HG02973 (cell line): ENCODE results near the gene DUSP2.
A peak's percentile ranks its signal among the peaks of the same experiment; 100 is the strongest.

Experiments
- ATAC-seq: cut with Tn5 transposase; IDR thresholded peaks from one replicate; pipeline ENCODE4 v1.9.1; 2021; ENCODE audit warnings: moderate library complexity; ENCODE audit not compliant: unreplicated experiment

DUSP2 gene

DNA sequence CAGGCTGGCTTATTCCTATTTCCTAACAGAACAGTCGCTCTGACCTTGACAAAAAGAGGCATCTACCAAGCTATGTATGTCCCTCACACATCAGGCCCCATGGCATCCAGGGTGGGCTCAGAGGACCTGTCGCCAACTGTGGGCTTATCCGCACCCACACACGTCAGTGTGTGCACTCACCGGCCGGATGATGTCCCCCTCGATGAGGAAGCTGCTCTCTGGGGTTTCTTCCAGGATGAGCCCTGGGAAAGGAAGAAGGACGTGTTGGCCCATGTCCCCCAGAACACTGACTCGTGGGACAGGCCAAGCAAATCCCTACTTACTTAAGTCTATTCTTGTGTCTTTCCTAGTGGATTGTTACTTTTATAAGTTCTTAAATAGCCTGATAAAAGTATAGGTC lies 10.1 kb downstream of the DUSP2 start:
- ATAC-seq, result no peak

DNA sequence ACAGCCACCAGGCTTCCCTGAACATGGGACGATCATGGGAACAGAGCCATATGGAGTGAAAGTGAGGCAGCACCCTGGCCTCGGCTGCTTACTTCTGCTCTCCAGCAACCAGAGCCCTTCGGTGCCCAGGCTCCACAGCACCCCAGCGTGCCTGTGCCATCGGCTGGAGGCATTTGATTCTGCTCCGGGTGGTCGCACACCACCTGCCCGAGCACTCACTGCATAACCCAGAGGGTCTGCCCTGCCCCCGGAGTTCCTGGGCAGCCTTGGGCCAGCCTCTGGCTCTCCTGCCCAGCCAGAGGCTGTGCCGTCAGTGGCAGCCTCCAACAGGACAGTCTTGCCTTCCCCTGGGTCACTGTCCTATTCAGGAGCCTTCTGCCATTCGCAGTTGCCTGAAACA lies 10.8 kb downstream of the DUSP2 start:
- ATAC-seq, result no peak

DNA sequence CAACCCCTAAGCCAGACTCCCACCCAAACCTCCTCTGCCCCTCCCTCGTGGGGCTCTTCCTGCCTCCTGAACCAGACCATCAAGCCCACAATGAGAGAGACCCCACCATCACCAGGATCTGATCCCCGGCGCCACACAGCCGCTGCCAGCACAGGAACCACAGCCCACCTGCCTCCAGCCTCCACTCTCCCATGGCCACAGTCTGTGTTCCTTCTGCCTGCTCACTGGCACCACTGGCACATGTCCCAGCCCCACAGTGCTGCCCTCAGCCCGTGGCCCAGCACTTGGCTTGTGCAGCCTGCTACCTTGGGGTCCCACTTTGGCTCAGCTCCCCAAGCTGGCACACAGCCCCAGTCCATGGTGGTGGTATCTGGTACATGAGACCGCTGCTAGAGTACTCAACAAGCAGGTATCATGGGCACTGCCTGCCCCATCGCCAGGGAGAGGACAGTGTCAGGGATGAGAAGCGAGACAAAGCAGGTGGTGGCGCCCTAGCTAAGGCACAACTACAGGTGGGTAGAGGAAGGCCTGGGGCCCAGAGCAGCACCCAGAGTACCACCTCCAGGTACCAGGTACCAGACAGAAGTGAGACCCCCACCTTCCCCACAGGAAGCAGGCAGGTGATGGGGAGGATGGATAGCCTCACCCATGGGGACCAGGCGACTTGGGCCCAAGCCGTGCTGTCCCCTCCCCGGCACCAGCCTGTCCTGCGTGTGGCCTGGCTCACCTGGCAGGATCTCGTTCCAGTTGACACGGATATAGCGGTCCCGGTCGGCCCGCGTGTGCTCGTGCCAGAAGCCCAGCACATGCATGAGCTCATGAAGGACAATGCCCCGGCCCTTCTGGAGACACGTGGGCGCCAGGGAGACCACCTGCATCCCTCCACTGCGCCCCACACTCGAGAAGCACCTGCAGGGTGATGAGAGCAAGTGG lies 13.2 kb downstream of the DUSP2 start:
- no peak for ATAC-seq

DNA sequence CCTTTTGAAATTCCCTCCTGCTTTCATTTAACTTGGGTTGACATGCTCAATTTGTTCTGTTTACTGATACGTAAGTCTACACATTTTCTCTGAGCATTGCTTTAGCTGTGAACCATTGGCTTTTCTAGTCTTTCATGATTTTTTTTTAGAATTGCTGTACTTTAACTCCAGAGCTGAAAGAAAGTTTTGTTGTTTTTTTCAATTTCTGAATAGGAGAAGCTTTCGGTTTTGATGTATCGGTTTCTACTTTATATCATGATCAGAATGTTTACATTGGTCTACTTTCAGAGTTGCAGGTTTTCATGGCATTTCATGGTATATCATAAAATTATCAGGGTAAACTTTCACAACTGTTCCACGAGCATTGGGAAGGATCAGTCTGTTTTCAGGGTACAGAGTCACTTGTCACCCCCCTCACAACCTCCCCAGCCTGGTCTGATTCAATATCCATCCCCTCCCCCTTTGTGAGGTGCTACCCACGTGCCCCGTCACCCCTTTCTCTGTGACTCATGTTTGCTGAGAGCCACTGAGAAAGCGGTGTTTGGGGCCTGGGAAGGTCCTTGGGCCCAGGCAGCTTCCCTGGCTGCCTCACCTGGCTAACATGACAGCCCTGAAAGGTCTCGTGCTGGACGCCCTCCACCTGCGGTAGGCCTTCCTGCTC lies 14.0 kb downstream of the DUSP2 start:
- no peak for ATAC-seq

DNA sequence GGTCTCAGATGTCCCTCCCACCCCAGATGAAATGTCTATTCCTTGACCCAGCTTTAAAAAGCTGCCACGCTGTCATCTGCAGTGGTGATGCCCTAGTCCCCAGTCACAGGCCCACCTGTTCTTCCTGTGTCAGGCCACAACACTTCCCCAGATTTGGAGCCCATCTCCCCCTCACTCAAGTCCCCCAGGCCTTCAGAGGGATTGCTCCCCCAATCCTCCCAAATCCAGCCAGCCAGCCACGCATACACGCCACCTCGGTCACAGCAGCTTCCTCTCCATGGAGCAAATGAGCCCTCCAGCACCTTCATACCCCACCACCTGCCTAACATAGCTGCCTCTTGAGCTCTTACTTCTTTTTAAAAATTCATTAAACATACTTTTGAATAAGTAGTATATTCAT lies 14.8 kb downstream of the DUSP2 start:
- ATAC-seq, result no peak

DNA sequence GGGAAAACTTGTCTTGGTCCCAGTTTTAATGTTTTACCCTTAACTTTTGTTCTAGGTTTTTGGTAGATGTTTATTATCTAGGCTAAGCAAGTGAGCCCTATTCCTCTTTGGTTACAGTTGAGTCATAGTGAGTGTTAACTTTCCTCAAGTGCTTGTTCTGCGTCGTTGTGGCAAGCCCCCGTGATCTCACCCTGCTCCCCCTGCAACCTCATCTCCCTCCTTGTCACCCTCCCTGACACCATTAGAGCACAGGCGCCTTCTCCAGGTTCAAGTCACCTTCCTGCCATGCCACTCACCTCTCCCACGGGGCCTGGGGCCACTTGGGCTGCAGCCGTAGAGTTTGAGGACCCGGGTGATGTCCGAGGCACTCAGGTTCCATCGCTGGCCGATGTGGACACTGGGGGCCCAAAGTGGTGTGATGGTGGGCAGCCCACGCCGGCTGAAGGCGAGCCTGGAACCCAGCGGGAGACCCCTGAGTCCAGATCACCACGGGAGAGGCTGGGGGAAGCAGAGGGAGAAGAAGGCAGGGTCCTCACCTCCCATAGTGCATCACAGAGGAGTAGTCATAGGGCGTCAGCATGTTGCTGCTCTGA lies 15.6 kb downstream of the DUSP2 start:
- no peak for ATAC-seq

DNA sequence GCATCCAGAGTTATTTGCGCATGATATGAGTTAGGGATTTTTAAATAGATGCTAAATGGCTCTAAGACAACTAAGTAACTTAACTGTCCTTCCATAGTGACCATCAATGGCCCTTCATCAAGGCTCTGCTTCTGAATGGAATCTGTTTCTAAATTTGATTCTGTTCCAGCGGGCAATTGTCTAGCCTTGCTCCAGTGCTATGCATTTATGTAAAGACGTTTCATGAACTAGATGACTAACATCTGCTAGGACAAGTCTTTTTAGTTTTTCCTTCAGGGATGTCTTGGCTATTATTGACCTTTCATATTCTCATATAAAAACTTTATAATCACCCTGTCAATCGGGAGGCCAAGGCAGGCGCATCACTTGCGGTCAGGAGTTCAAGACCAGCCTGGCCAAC lies 16.8 kb downstream of the DUSP2 start:
- no peak for ATAC-seq

DNA sequence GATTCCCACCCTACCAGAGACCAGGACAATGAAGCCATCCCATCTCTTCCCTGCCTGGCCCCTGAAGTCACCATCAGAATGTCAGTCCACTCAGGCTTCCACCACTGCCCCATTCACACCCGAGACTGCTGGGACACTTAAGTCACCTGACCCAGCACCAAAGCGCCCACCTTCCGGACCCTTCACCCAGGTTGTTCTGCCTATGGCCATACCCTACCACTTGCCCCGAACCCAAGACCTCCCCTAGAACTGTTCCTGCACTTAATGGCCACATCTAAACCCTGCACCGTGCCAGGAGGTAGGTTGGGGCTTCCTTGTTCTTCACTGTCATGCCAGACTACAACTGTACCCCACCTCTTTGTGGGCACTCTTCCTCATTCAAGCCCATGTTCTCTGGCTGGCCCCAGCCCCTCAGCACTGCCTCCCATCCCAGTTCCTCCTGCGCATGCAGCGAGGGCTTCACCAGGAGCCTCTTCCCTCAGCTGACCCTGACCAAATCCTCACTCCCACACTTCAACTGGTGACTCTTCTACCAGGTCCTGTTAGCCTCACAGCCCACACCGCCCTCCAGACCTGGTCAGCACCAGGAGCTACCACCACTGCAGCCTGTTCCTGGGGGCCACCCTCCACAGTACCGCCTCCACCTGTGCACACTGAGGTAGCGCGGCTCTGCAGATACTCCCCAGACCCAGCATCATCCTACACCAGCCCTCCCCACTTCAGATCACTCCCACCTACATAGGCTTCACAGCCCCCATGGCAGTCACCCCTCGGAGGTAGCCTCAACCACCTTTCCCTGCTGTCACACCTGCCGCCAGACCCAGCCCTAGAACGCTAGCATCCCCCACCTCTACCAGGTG lies 20.6 kb downstream of the DUSP2 start:
- ATAC-seq, result no peak

DNA sequence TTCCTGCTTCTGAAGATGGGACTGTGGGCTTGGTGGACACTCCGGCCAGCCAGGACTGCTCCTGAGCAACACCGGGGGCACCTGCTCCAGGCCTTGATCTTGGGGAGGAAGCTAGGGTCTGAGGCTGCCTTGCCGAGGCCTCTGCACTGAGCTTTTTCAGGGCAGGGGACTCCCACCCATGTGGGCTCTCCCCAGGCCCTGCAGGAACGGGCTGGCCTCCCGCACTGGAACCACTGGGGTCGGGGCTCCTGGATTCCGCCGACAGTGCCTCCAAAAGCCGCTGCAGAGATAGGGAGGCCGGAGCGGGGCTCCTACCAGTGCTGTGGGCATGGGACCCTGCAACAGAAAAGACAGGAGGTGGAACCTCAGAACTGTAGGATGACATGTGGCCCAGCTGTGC lies 21.3 kb downstream of the DUSP2 start:
- ATAC-seq, result no peak

DNA sequence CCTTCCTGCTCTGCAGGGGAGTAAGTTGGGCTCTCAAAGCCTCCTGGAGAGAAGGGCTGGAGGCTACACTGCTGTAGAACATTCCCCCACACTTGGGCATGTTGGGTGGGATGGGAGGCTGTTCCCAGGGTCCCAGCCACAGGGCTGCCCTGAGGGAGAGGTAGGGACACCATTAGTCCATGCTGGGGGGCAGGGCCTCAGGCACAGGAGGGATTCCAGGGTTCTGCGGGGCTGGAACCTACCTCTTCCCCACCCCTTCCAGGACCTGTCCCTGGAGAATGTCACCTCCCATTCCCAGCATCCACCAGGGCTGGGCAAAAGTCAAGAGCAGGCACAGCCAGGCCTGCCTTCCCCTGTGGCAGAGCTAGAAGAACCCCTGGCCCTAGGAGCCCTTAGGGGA lies 21.9 kb downstream of the DUSP2 start:
- no peak for ATAC-seq

DNA sequence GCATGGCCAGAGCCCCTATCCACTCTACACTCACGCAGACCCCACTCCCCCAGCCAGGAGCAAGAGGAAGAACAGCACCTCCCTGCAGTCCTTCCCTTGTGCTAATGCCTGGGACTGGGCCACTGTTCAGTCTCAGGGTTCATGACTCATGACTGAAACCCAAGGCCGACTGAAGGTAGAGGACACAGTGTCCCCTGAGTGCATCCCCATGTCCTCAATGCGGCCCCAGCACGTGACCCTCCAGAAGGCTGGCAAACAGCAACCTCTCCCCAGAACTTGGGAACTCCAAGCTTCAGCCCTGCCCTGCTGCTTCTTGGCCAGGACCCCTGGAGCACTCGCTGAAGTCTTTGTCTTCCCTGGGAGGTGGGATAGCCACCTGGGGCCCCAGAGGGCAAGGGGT lies 22.8 kb downstream of the DUSP2 start:
- no peak for ATAC-seq

DNA sequence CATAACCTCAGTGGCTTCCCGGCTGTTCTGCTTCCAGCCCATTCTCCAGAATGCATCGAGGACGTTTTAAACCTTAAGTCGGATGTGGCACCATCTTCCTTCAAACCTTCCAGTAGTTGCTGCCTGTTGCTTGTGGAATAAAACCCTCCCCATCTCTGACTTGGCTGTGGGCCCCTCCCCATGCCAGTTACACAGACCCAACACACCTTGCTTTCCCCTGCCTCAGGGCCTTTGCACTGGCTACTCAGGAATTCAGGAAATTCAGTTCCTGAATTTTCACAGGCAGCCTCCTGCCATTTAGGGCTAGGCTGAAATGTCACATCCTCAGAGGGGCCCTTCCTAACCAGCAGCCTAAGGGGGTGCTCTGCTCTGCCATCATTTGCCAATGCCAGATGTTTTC lies 23.8 kb downstream of the DUSP2 start:
- ATAC-seq, result no peak

DNA sequence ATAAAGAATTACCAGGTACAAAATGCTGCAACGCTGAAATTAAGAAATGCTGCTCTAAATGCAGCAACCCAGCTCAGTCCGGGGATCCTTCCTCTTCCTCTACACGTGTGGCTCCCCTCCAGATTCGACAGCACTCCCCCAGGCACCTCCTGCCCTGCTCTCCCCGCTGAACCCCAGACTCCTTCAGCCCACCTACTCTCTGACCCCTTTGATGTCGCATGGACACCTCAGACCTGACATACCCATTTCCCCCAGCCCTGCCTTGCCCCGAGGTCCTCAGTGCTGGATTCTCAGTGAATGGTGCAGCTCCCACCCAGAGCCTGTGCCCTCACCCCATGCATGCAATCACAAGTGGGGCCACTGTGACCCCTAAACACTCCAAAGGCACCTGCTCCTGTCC lies 24.2 kb downstream of the DUSP2 start:
- ATAC-seq, result no peak

DNA sequence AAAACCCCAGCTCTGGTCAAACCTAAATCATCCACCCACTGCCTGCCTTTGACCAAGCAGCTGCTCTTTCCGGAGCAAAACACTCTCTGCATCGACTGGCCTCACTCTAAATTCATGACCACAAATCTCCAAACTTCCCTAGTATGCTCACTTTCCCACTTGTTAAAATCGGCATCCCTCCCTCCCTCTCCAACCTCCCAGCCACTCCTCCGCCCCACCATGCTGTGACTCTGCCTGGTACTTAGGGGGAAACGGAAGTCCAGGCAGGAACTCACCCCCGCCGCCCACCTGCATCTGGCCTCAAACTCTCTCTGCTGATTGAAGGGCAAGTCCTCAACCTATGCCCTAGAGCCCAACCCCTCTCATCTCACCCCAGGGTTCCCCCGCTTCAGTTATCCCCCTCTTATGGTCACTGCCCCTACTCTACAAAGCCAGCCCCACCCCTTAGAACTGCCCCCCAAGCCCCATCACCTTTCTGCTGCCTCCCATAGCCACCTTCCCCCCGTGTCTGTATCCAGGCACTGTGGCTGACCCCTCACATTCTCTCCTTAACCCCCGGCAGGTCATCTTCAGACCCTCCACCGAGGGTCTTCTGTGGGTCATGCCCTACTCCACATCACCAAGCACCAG lies 25.0 kb downstream of the DUSP2 start:
- ATAC-seq, result no peak

DNA sequence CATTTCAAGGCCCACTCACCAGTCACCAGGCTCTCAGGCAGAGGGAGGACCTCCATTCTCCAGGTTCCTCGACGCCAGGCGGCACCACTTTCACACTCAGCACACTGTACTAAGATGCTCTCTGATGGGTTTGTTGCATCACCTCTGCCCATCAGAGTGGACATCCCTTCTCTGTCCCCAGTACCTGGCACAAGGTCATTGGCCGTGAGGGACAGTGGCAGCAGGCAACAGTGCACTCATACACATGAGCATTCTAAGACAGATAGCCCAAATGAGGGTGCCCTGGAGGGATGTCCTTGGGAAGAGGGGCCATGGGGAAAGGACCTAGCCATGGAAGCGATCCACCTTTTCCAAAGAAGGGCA lies 25.9 kb downstream of the DUSP2 start:
- ATAC-seq, result no peak

DNA sequence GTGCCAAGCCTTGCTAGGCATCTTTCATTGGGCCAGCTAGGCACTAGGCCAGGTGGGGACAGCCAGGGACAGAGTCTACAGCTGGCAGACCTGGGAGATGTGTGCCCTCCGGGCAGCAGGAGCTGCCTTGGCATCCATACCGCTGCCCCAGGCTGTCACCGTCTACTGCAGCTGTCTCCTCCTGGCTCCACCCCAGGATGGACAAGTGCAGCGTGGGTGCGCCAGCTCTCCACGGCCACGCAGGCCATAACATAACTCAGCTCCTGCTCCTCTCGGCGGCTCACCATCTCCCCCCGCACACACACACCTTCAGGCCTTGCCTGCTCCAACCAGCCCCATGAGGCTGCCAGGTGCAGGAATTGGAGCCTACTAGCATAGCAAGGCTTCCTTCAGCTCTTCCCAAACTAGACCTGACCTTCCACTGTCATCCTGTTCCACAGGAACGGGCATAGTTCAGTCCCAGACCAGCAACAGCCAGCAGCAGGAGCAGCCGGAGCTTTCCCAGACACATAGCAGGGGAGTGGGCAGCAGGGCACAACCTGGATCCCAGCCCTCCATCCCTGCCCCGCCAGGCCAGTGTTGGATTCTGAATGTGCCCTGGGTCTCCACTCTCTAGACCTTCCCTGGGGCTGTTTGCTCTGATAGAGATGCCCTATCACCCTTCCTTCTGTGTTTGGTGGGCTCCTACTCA lies 26.4 kb downstream of the DUSP2 start:
- no peak for ATAC-seq

DNA sequence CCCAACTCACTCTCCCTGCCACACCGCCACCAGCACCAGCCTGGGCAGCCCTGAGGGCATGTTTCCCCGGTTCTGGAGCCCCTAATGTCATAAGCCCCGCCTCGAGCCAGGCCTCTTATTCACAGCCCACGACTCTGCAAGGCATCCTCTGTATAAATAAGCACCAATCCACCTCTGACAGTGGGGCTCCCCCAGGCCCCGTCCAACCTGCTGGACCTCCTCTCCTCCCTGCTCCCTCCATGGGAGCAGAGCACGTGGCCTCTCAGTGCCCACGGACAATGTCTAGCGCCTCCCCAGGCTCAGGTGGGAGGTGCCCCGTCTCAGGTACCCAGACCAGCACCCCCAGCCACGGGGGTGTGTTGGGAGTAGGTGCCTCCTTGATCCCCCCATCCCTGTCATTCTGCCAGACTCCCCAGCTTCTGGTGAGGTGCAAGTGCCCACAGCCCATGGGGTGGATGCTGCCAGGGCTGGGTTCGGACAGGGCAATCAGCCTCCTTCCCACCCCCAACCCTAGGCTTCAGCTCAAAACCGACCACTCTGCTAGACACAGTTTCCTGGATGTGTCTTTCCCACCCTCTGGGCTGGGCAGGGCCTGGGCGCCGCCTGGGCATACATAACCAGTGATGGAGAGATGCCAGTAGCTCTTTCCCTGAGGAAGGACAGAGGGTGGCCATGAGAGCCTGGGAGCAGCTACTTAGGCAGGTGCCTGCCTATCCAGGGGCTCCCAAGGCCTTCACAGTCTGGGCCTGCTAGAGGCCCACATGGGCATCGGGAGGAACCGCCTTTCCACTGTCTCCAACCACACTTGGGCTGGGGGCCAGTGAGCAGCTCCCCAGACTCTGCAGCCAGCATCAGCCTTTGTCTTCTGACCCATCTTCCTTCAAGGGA lies 27.3 kb downstream of the DUSP2 start:
- ATAC-seq, result no peak

DNA sequence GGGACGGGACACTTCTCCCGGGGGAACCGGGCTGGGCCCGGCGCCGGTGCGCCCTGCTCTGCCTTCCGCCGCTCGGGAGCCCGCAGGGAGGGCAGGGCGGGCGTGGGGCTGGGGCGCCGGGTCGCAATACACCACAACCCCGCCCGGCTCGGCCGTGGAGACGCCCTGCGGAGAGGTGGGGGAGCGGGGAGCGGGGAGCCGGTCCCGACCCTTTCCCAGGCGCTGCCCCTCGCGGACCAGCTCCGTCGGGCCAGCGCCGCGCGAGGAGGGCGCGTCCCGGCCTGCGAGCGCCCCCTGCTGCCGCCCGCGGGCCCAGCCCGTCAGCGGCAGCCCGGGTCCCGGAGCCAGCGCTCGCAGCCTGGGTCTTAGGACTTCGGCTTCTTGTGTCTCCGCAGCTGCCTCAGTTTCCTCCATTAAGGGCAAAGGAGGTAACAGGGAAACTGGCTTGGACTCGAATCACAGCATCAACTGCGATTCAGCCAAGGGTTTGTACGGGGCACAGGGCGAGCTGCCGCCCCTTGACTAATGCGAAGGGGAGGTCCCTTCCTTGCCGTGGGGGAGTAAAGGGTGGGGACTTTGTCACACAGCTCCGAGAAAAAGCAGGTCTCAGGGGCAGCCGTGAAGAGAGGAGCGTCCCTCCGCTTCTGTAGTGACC lies 28.2 kb downstream of the DUSP2 start:
- peak; percentile 60 for ATAC-seq

DNA sequence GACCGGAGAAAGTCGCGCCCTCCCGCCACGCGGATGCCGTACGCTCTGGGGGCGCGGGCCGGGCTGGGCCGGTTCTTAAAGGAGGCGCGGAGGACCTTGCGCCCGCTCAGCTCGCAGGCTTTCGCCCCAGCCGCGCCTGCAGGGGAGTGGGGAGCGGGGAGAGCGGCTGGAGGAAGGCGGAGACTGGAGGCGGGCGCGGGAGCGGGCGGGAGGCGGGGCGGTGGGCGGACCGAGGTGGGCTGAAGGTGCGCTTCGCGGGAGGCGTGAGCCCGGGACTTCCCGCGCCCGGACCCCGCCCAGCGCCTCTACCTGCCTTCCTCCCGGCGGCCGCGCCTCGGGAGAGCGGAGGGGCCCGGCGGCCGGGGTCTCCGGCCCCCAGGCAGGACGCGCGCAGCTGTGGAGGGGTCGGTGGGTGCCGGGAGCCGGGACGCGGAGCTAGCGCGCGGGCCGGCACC lies 28.8 kb downstream of the DUSP2 start, which contains the start of gene ADRA2B:
TSS of gene ADRA2B (minus strand) at position 148 of the 455 bp plus-strand sequence. CDS start 422 bp downstream, outside the sequence.
- ATAC-seq, result peak; percentile 29
